22Rv1 (cell line): ENCODE measurements around the gene IGLL5.

Experiments used
- H3K27ac ChIP-seq: fragments of 450-650 bp; 2 replicates; pipeline ENCODE4 v1.5.1; 2017
- ZFX ChIP-seq: fragments of 450-650 bp; IDR thresholded peaks from 2 replicates; pipeline ENCODE4 v1.6.1; 2017; ENCODE audit warnings: antibody characterized with exemption, borderline replicate concordance
- TF ChIP-seq, protein P1 (sequence below): fragments of 450-650 bp; IDR thresholded peaks from 2 replicates; pipeline ENCODE4 v1.5.1; 2017; ENCODE audit warnings: mild to moderate bottlenecking

Gene IGLL5

DNA sequence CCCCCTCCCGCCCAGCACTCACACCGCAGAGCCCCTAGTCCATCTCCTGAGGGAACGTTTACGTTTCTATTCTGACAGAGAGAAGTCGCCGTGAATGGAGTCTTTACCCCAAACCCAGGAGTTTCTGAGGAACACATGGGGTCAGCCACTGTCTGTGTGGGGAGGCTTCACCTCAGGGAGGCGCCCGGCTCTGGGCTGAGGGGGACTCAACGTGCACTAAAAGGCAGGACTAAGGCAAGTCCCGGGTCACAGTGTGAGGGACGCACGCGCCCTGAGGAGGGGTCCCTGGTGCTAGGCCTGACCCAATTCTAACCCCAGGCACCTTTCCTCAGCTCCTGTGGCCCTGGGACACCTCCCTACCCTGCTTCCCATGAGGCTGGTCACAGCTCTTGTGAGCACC is 32.5 kb upstream of the IGLL5 start:
- TF ChIP-seq, protein P1, sequence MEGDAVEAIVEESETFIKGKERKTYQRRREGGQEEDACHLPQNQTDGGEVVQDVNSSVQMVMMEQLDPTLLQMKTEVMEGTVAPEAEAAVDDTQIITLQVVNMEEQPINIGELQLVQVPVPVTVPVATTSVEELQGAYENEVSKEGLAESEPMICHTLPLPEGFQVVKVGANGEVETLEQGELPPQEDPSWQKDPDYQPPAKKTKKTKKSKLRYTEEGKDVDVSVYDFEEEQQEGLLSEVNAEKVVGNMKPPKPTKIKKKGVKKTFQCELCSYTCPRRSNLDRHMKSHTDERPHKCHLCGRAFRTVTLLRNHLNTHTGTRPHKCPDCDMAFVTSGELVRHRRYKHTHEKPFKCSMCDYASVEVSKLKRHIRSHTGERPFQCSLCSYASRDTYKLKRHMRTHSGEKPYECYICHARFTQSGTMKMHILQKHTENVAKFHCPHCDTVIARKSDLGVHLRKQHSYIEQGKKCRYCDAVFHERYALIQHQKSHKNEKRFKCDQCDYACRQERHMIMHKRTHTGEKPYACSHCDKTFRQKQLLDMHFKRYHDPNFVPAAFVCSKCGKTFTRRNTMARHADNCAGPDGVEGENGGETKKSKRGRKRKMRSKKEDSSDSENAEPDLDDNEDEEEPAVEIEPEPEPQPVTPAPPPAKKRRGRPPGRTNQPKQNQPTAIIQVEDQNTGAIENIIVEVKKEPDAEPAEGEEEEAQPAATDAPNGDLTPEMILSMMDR = no peak
- no peak for TF ChIP-seq ZFX
- H3K27ac ChIP-seq = no peak overlapping the region

DNA sequence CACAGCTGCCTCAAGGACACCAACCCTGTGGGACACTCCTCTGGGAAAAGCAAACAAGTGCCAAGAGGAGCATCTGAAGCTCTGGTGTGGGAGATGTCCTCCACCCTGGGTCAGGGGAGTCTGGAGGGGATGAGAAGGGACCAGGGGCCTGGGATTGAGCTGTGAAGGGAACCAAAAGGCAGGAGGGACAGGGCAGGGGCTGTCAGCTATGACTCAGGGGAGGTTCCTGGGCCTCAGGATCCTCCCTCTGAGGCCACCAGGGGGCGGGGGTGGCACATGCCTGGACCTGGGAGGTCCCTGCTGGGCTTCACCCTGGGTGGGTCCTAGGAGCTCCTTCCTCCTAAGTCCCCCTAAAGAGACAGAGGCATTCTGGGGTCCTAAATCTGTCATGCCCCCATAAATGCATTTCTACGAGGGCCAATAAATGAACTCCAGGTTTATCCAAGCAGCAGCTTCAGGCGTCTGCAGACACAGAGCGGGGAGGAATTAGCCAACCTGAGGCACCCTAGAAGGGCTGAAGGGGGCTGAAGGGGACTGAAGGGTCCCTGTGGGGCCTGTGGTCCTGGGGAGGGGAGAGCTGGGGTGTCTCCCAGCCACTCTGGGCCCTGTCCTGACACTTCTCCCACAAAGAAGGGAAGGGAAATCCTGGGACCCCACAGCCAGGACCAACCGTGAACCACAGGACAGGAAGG is 31.9 kb upstream of the IGLL5 start:
- no peak overlapping the region for H3K27ac ChIP-seq
- TF ChIP-seq, protein P1 = peak; percentile 82
- TF ChIP-seq ZFX = no peak

GRCh38 chr22:22856364-22856763 is 31.3 kb upstream of the IGLL5 start:
- TF ChIP-seq ZFX = no peak
- TF ChIP-seq, protein P1 = no peak
- no peak overlapping the region for H3K27ac ChIP-seq

- TF ChIP-seq, protein P1 = no peak
- no peak for TF ChIP-seq ZFX
These were observed 30.6 kb upstream of the IGLL5 start for GRCh38 chr22:22856885-22857606.

DNA sequence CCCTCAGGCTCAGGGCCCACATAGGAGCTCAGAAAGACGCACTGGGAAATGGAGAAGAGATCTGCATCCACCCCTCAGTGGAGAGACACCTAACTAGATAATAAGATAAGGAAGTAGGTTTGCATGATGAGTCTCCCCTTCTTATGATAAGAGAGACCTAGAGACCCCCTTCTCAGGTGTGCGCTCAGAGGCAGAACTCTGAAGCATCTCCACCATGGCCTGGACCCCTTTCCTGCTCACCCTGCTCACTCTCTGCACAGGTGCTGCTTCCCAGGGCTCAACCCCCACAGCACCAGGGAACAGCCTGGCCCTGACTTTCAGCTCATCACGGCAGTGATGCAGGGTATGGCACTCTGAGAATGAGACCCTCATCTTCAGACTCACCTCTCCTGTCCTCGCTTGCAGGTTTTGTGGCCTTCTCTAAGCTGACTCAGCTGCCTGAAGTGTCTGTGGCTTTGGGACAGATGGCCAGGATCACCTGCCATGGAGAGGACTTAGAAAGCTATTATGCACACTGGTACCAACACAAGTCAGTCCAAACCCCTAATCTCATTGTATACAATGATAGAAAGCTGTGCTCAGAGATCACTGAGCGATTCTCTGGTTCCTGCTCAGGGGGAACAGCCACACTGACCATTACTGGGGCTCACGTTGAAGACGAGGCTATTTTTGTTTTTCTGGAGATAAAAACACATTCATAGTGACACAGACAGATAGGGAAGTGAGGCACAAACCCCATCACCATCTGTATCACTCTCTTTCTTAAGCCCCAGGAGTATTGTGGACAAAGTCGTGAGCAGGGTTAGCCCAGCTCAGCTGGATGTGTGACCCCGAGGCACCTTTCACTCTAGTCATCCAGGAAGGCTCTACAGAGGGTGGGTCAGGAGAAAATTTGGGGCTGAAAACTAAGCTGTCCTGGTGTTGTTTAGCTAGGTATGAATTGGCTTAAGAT is 29.7 kb upstream of the IGLL5 start:
- H3K27ac ChIP-seq = no peak overlapping the region
- no peak for TF ChIP-seq ZFX
- TF ChIP-seq, protein P1 = no peak

More at GRCh38 chr22:22856885-22857606, 30.6 kb upstream of the IGLL5 start:
- no peak overlapping the region for H3K27ac ChIP-seq

- H3K27ac ChIP-seq = no peak overlapping the region
These were observed 29.1 kb upstream of the IGLL5 start for GRCh38 chr22:22858559-22858937.

More at GRCh38 chr22:22858559-22858937, 29.1 kb upstream of the IGLL5 start:
- no peak for TF ChIP-seq ZFX
- TF ChIP-seq, protein P1 = no peak
